ENCODE results near the gene CTSH.

The CTSH gene

DNA sequence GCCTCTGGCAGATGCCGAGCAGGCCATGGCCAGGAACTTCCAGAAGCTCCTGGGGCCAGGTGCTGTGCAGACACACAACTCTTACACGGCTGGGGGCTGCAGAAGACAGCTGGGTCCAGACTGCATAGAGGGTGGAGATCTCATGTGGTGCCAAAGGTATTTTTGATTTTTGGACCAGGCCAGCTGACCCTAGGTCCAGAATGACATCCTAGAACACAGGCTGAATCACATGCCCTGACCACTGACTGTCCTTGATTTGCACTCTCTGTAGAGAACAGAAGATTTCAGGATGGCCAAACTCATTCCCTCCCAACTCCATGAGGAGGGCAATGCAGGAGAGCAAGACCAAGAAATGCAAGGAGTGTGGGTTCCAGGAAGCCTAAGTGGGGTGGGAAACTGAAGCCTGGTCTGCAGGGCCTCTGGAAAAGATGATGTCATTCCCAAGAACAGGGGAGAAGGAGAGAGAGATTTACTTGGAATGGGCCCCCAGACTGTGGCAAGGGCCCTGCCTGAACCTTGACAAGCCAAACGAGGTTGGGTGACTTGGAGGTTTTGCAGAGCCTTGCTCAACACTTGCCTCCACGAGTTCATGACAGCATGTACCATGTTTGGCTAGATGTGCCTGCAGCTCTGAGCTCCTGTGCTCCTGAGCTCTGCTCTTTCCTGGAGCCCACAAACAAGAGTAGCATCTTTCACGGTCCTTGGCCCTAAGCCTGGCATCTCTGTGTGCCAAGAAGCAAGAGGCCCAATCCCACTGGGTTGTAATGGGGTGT, 38.5 kb upstream of the CTSH start:
- no peak for DNase-seq (ENCODE audit: low read depth)
- TF ChIP-seq, protein P1, sequence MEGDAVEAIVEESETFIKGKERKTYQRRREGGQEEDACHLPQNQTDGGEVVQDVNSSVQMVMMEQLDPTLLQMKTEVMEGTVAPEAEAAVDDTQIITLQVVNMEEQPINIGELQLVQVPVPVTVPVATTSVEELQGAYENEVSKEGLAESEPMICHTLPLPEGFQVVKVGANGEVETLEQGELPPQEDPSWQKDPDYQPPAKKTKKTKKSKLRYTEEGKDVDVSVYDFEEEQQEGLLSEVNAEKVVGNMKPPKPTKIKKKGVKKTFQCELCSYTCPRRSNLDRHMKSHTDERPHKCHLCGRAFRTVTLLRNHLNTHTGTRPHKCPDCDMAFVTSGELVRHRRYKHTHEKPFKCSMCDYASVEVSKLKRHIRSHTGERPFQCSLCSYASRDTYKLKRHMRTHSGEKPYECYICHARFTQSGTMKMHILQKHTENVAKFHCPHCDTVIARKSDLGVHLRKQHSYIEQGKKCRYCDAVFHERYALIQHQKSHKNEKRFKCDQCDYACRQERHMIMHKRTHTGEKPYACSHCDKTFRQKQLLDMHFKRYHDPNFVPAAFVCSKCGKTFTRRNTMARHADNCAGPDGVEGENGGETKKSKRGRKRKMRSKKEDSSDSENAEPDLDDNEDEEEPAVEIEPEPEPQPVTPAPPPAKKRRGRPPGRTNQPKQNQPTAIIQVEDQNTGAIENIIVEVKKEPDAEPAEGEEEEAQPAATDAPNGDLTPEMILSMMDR (IDR thresholded peaks at IDR 0.05; ENCODE audit: insufficient read depth, low read depth, low read length, missing control alignments), result no peak
- no peak overlapping the region for H3K4me3 ChIP-seq (ENCODE audit: low read depth, low read length)

DNA sequence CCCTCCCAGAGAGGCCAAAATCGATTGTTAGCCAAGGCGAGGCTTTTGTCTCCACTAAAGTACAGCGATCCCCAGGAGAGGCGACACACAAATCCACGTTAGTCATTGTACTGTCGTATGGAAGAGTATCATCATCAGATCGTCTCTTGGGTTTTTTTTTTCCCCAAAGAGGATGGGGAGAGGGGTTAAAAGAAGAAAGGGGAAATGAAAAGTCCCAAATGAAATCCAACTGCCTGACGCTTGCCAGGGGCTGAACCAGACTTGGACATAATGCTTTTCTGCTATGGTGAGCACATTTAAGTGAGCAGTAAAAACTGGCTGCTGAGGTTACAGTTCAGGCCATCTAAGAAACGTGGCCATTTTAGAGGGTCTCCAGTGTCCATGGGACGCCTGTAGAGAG, 37.9 kb upstream of the CTSH start:
- TF ChIP-seq, protein P1 (IDR thresholded peaks at IDR 0.05; ENCODE audit: insufficient read depth, low read depth, low read length, missing control alignments), result no peak
- DNase-seq (ENCODE audit: low read depth), result no peak
- no peak overlapping the region for H3K4me3 ChIP-seq (ENCODE audit: low read depth, low read length)

DNA sequence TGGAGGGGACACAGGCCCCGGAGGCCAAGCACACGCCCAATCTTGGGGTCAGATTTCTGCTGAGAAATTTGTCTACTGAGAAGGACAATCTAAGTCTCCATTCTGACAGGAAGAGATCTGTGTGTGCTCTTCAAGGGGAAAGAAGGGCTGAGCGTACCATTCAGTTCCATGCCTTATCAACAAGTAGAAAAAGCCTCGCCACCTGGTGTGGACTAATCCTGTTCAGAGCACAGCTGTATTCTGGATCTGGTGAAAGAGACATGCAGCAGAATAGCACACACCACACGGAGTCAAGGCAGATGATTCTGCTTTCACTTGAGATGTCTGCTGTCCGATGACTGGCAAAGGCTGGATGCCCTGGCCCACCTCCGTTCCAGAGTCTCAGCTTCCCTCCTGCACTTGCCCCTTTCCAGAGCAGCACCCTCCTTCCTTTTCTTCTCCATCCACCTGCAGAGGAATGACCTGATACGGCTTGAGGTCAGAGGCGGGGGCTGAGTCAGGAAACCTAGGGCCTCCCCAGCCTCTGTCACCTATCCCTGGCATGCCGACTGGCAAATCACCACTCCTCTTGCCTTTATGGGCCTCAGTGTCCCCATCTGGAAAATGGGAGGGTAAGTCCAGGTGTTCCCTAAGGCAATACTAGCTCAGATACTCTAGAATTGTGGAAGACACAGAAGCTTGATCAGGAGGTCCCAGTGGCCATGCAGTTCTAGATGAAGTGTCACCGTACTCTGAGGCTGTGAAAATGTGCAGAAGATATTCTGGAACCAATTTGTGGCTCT, 36.9 kb upstream of the CTSH start:
- DNase-seq (ENCODE audit: low read depth), result no peak
- TF ChIP-seq, protein P1 (IDR thresholded peaks at IDR 0.05; ENCODE audit: insufficient read depth, low read depth, low read length, missing control alignments), result no peak
- no peak overlapping the region for H3K4me3 ChIP-seq (ENCODE audit: low read depth, low read length)

- H3K4me3 ChIP-seq (ENCODE audit: low read depth, low read length), result peak overlapping the region; percentile 81
- TF ChIP-seq, protein P1 (IDR thresholded peaks at IDR 0.05; ENCODE audit: insufficient read depth, low read depth, low read length, missing control alignments), result peak; percentile 79
- peak; percentile 90 for DNase-seq (ENCODE audit: low read depth)
Measured at GRCh38 chr15:78979456-78980320, 34.8 kb upstream of the CTSH start.

DNA sequence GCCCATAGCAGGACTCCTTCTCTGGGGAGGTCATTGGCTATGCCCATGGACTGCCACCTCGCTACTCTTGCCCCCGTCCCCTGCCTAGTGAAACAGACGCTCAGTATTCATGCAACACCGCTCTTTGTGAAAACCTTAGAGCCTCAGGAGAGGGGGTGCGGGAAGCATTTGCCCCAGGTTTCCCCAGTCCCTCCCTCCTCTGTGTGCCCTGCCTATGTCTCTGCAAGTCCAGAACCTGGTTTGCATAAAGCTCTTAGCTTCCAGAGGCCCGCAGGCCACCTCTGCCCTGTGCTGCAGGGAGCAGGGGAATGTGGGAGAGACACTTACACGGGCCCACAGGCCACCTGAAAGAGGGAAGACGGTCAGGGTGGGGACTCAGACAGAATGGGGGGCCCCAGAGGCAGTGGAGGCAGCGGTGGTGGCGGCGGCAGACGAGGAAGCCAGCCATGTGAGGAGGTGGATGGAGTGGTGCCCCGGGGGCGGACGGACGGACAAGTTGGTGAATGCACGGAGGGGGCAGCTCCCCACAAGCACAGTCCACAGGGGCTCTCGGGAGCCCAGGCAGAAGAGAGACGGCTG, 33.8 kb upstream of the CTSH start:
- peak overlapping the region; percentile 81 for H3K4me3 ChIP-seq (ENCODE audit: low read depth, low read length)

More for the DNA sequence above, 33.8 kb upstream of the CTSH start:
- TF ChIP-seq, protein P1 (IDR thresholded peaks at IDR 0.05; ENCODE audit: insufficient read depth, low read depth, low read length, missing control alignments), result no peak
- peak; percentile 72 for DNase-seq (ENCODE audit: low read depth)

Data from GM12865 (cell line).